HFFc6 (cell line): ENCODE results near the gene TUBA4B. TPM values are rescaled to one million over a fixed set of nuclear protein-coding genes. Genes with fewer than 3 reads are reported as not detected.

Source experiments
- DNase-seq: peaks from one replicate; pipeline ENCODE4 v3.0.0-alpha.2; 2018
- H3K27ac Mint-ChIP-seq: 2 replicates; pipeline ENCODE4 v1.8.0; 2020; ENCODE audit warnings: mild to moderate bottlenecking, mixed read lengths
- H3K27me3 Mint-ChIP-seq: 2 replicates; pipeline ENCODE4 v1.8.0; 2021; ENCODE audit warnings: mild to moderate bottlenecking, moderate library complexity, mixed read lengths; ENCODE audit not compliant: insufficient read depth
- H3K36me3 Mint-ChIP-seq: 2 replicates; pipeline ENCODE4 v1.8.0; 2021; ENCODE audit warnings: low read depth, mixed read lengths
- H3K4me1 Mint-ChIP-seq: 2 replicates; pipeline ENCODE4 v1.8.0; 2020; ENCODE audit warnings: low read depth, mixed read lengths
- H3K4me3 Mint-ChIP-seq: 2 replicates; pipeline ENCODE4 v1.8.0; 2020; ENCODE audit warnings: mild to moderate bottlenecking, moderate library complexity, mixed read lengths
- H3K9me3 Mint-ChIP-seq: 2 replicates; pipeline ENCODE4 v1.8.0; 2020; ENCODE audit warnings: mild to moderate bottlenecking, mixed read lengths
- total RNA-seq, 6 experiments: library from RNA; stranded (reverse); fragmentation: NEBNext Ultra II Directional; extraction: Animal tissue kit (Norgen Biotek cat#: 25700); gene quantifications; 2 replicates in 1 of 6; 3 replicates in 5 of 6; pipeline ENCODE4 v1.2.3, GENCODE V29; 2021
- TF ChIP-seq, protein P1 (sequence below): fragments of 200-600 bp; sonication (generic); IDR thresholded peaks from 2 replicates; pipeline ENCODE4 v1.5.0; 2021; ENCODE audit warnings: antibody characterized with exemption, mild to moderate bottlenecking

TUBA4B gene
- total RNA-seq, 6 experiments from 2014 or later: not detected

DNA sequence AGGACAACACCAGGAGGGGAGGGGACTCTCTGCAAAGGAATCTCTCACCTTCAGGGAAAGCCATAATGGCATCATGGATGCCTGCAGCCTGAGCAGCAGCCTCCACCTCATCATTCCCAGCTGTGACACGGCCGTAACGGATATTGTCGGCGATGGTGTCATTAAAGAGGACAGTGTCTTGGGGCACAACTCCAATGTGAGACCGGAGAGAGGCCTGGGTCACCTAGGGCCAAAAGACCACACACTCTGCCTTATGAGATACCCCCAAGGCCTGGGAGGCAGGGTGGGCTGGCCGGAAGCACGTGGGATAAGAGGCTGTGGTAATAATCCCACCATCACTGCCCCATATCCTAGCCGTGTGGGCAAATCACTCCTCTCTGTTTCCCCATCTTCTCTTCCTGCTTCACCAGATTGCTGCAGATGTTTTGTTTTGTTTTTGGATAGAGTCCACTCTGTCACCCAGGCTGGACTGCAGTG, 42.1 kb upstream of the TUBA4B start:
- no peak for DNase-seq
- no peak overlapping the region for H3K4me3 Mint-ChIP-seq
- H3K27me3 Mint-ChIP-seq: peaks cover 6% of the 10 kb centered on the region
- H3K36me3 Mint-ChIP-seq: peaks cover 28% of the 10 kb centered on the region
- no peaks in the 10 kb centered on the region for H3K9me3 Mint-ChIP-seq
- TF ChIP-seq, protein P1, sequence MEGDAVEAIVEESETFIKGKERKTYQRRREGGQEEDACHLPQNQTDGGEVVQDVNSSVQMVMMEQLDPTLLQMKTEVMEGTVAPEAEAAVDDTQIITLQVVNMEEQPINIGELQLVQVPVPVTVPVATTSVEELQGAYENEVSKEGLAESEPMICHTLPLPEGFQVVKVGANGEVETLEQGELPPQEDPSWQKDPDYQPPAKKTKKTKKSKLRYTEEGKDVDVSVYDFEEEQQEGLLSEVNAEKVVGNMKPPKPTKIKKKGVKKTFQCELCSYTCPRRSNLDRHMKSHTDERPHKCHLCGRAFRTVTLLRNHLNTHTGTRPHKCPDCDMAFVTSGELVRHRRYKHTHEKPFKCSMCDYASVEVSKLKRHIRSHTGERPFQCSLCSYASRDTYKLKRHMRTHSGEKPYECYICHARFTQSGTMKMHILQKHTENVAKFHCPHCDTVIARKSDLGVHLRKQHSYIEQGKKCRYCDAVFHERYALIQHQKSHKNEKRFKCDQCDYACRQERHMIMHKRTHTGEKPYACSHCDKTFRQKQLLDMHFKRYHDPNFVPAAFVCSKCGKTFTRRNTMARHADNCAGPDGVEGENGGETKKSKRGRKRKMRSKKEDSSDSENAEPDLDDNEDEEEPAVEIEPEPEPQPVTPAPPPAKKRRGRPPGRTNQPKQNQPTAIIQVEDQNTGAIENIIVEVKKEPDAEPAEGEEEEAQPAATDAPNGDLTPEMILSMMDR: no peak
- no peak overlapping the region for H3K27ac Mint-ChIP-seq
- H3K4me1 Mint-ChIP-seq: peaks cover 26% of the 10 kb centered on the region

DNA sequence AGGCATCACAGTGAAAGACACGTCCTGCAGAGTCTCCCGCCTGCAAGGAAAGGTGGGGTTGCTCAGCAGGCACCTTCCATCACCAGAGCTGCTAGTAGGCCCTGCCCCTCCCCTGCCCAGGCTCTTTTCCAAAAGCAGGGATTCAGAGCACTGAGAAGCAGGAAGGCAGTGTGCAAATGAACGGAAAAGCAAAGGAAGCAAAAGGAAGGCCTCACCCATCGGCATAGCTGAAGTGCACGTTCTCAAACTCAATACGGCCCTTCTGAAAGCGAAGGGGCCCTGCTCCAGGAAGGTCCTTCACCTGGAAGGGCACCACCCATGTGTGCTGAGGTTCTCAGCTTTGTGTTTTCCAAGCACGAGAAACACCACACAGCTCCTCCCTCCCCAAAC, 40.0 kb upstream of the TUBA4B start:
- Mint-ChIP-seq H3K4me1 (peaks cover 23% of the 10 kb centered on the region), H3K9me3 (no peaks in the 10 kb centered on the region), H3K27me3 (peaks cover 3% of the 10 kb centered on the region), H3K36me3 (peaks cover 28% of the 10 kb centered on the region), H3K27ac (no peak overlapping the region), H3K4me3 (no peak overlapping the region)
- DNase-seq: no peak
- TF ChIP-seq, protein P1: no peak

DNA sequence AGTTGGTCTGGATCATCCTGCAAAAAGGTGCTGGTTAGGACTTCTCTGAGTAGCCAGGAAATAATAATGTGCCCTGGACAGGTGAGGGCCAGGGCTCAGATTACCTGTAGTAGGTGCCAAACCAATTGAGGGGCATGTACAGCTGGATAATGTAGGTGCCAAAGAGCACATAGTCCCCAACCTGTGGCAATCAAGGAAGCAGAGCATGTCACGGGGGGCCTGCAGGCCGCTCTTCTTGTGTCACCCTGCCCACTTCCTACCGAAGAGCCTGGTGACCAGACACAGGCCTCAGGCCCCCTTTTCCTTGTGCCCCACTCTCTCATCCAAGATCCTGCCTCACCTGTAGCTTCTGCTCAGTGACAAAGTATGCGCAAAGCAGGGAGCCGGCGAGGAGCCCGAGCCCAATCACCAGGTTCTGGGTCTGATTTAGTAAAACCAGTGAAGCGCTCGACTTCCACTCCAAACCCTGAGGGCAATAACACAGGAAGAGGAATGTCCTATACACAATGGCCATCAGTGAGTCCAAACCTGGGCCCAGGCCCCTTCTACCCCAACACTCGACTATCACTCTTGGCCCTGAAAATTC, 39.5 kb upstream of the TUBA4B start:
- peaks cover 20% of the 10 kb centered on the region for H3K4me1 Mint-ChIP-seq
- no peaks in the 10 kb centered on the region for H3K9me3 Mint-ChIP-seq
- no peak for DNase-seq
- no peak overlapping the region for H3K4me3 Mint-ChIP-seq
- peaks cover 3% of the 10 kb centered on the region for H3K27me3 Mint-ChIP-seq
- TF ChIP-seq, protein P1: no peak
- no peak overlapping the region for H3K27ac Mint-ChIP-seq
- peaks cover 28% of the 10 kb centered on the region for H3K36me3 Mint-ChIP-seq

DNA sequence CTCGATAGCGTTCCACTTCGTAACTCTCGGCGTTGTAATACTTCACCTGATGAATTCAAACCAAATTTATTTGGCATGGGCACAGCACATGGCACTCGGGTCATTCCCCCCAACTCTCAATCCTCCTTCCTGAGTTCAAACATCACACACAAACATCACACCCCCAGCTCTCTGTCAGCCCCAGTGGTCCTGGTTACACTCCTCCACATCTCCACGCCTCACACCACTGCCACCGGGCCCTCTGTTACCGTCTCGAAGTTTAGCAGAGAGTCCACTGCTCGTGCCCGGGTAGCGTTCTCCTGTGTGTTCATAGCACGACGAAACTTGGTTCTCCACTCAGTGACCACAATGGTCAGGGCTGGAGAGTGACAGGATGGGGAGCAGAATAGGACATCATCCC, 38.9 kb upstream of the TUBA4B start:
- Mint-ChIP-seq H3K4me1 (peaks cover 18% of the 10 kb centered on the region), H3K36me3 (peaks cover 28% of the 10 kb centered on the region), H3K9me3 (no peaks in the 10 kb centered on the region), H3K4me3 (no peak overlapping the region), H3K27ac (no peak overlapping the region), H3K27me3 (peaks cover 3% of the 10 kb centered on the region)
- TF ChIP-seq, protein P1: no peak
- no peak for DNase-seq

DNA sequence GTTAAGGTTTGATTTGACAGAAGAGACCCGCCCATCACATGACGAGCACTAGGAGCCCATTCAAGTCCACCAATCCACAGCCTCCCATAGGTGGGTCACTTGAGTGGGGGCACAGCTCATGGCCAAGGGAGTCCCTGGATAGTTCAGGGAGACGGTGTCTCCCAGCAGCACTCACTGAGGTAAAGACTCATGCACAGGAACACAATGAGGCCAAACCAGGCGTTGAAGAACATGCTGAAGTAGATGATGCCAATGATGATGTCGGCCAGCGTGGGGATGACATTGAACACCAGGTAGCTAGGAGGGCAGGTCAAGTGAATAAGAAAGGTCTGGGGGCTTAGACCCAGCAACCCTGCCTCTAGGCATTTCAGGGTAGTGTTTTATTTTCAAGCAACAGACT, 38.3 kb upstream of the TUBA4B start:
- H3K4me1 Mint-ChIP-seq: peaks cover 24% of the 10 kb centered on the region
- TF ChIP-seq, protein P1: no peak
- H3K27me3 Mint-ChIP-seq: peaks cover 3% of the 10 kb centered on the region
- no peak overlapping the region for H3K4me3 Mint-ChIP-seq
- no peaks in the 10 kb centered on the region for H3K9me3 Mint-ChIP-seq
- no peak for DNase-seq
- peaks cover 24% of the 10 kb centered on the region for H3K36me3 Mint-ChIP-seq
- H3K27ac Mint-ChIP-seq: no peak overlapping the region
